H1 (cell line): ENCODE measurements around the gene LCE5A.

Source experiments
- ASH2L ChIP-seq: fragments of 200-600, 300-600 bp; sonication (generic); IDR thresholded peaks from one replicate; pipeline ENCODE4 v1.7.1; 2017; ENCODE audit warnings: low read length
- BACH1 ChIP-seq: IDR thresholded peaks from 2 replicates; pipeline ENCODE4 v1.6.1; 2012; ENCODE audit warnings: low read length, improper control_type of control experiment
- CHD2 ChIP-seq: IDR thresholded peaks from 2 replicates; pipeline ENCODE4 v1.6.1; 2012; ENCODE audit warnings: low read length, improper control_type of control experiment
- CTCF ChIP-seq, 3 experiments: IDR thresholded peaks; 1 replicate in 2 of 3; 2 replicates in 1 of 3; pipeline versions ENCODE4 v1.5.1 to v1.6.1; 2011; ENCODE audit warnings: low read length in 3 of 3, mild to moderate bottlenecking in 3 of 3, inconsistent platforms in 2 of 3, low read depth in 1 of 3, moderate library complexity in 1 of 3; ENCODE audit not compliant: insufficient read depth in 1 of 3; ENCODE audit errors: control extremely low read depth in 1 of 3
- GTF2F1 ChIP-seq: IDR thresholded peaks from 2 replicates; pipeline ENCODE4 v1.6.1; 2012; ENCODE audit warnings: low read depth, low read length, improper control_type of control experiment, borderline replicate concordance
- KDM1A ChIP-seq: fragments of 200-600, 300-600 bp; sonication (generic); IDR thresholded peaks from 2 replicates; pipeline ENCODE4 v1.7.1; 2016; ENCODE audit warnings: mild to moderate bottlenecking, low read length, borderline replicate concordance
- MAX ChIP-seq: IDR thresholded peaks from 2 replicates; pipeline ENCODE4 v1.6.1; 2012; ENCODE audit warnings: inconsistent platforms
- POLR2A ChIP-seq, 2 experiments: IDR thresholded peaks; 1 replicate in 1 of 2; 2 replicates in 1 of 2; pipeline ENCODE4 v1.6.1; 2011; ENCODE audit warnings: low read depth in 2 of 2, low read length in 2 of 2, mild to moderate bottlenecking in 2 of 2; ENCODE audit errors: control extremely low read depth in 1 of 2
- RFX5 ChIP-seq: IDR thresholded peaks from 2 replicates; pipeline ENCODE4 v1.6.1; 2011; ENCODE audit warnings: low read depth, low read length, improper control_type of control experiment, borderline replicate concordance
- SP1 ChIP-seq: IDR thresholded peaks from 2 replicates; pipeline ENCODE4 v1.6.1; 2011; ENCODE audit warnings: low read depth, low read length
- SP2 ChIP-seq: IDR thresholded peaks from 2 replicates; pipeline ENCODE4 v1.6.1; 2012; ENCODE audit warnings: mild to moderate bottlenecking, low read length, inconsistent platforms
- TBP ChIP-seq: IDR thresholded peaks from 2 replicates; pipeline ENCODE4 v1.6.1; 2011; ENCODE audit warnings: low read depth, low read length, improper control_type of control experiment

GRCh38 chr1:152511596-152511995 is 993 bp downstream of the LCE5A start:
- TF ChIP-seq CTCF (IDR thresholded peaks at IDR 0.05; ENCODE audit: control extremely low read depth in 1 of 3, insufficient read depth in 1 of 3, low read depth in 1 of 3, low read length in 3 of 3) (no peak), SP2 (no peak), RFX5 (no peak), POLR2A (IDR thresholded peaks at IDR 0.05; ENCODE audit: control extremely low read depth in 1 of 2, low read depth in 2 of 2, low read length in 2 of 2) (no peak), CHD2 (no peak), GTF2F1 (no peak), SP1 (no peak), MAX (no peak), TBP (no peak), BACH1 (no peak), ASH2L (no peak), KDM1A (no peak)
